Activated B cell treated with CpG ODN at 0.5 μM for 24 hours (primary cell): Measurements from ENCODE around the gene PHEX. TPM values are rescaled to one million over a fixed set of nuclear protein-coding genes. Genes with fewer than 3 reads are reported as not detected.

Experiments
- ATAC-seq: fragments of 200-7000 bp; cut with Tn5 transposase; one replicate; pipeline ENCODE4 v1.10.0; 2021; ENCODE audit warnings: low read depth, mild to moderate bottlenecking, moderate library complexity
- CTCF ChIA-PET: fragments of 350-600 bp; sonication (Branson Sonifier 250); formaldehyde crosslinking; loops from one replicate; lab custom pipeline; 2021; ENCODE audit warnings: antibody characterized with exemption; lab: Charles Lee
- POLR2A ChIA-PET: fragments of 350-600 bp; sonication (Branson Sonifier 250); formaldehyde crosslinking; loops from one replicate; lab custom pipeline; 2021; ENCODE audit warnings: antibody characterized with exemption; lab: Charles Lee
- DNase-seq: peaks from one replicate; pipeline ENCODE4 v3.0.0; 2022
- H3K27ac Mint-ChIP-seq: one replicate; pipeline ENCODE4 v1.8.0; 2020; ENCODE audit warnings: mixed read lengths
- H3K27me3 Mint-ChIP-seq: one replicate; pipeline ENCODE4 v1.8.0; 2021; ENCODE audit warnings: mixed read lengths
- H3K36me3 Mint-ChIP-seq: one replicate; pipeline ENCODE4 v1.8.0; 2021; ENCODE audit warnings: low read depth, mixed read lengths
- H3K4me1 Mint-ChIP-seq: one replicate; pipeline ENCODE4 v1.8.0; 2021; ENCODE audit warnings: mixed read lengths
- H3K4me3 Mint-ChIP-seq: one replicate; pipeline ENCODE4 v1.8.0; 2020; ENCODE audit warnings: mild to moderate bottlenecking, mixed read lengths
- H3K9me3 Mint-ChIP-seq: one replicate; pipeline ENCODE4 v1.8.0; 2020; ENCODE audit warnings: mixed read lengths
- CTCF ChIP-seq: fragments of 200-600 bp; IDR thresholded peaks from one replicate; pipeline ENCODE4 v1.8.0; 2022; ENCODE audit warnings: antibody characterized with exemption, mild to moderate bottlenecking
- intact Hi-C: fragments of 100-400 bp; cut with micrococcal nuclease; formaldehyde crosslinking; loops from one replicate; pipeline ENCODE4 v1.15.1; 2024
- total RNA-seq: library from RNA; stranded (reverse); gene quantifications from 2 replicates; pipeline ENCODE4 v1.2.3, GENCODE V29; 2022

The PHEX gene
- total RNA-seq, 1 donor from 2014 or later, result 0.27 TPM

DNA sequence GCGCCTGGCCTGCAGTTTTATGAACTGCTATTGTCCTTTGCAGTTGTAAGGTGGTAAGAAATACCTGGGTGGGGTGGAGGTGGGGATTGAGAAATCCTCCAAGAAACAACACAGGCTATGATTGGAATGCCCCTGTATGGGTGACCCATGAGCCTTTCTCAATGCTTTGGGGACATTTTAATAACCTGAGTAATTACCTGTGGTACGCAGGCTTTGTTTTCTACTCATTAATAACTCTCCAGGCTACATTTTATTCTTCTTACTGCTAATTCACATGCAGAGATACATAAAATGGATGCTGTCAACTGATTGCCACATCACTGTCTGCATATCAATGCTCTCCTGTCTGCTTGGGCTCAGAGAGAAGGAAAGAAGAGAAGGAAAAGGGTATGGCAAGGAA, 41.8 kb downstream of the PHEX start:
- H3K27me3 Mint-ChIP-seq, result no peaks in the 10 kb centered on the region
- intact Hi-C loops, result no loop called here
- DNase-seq (no peak), ATAC-seq (no peak)
- ChIA-PET POLR2A (no interaction called here), CTCF (no interaction called here)
- TF ChIP-seq CTCF, result no peak
- H3K4me1 Mint-ChIP-seq, result peaks cover 11% of the 10 kb centered on the region
- no peak overlapping the region for H3K27ac Mint-ChIP-seq
- no peaks in the 10 kb centered on the region for H3K36me3 Mint-ChIP-seq
- no peaks in the 10 kb centered on the region for H3K9me3 Mint-ChIP-seq
- no peak overlapping the region for H3K4me3 Mint-ChIP-seq

DNA sequence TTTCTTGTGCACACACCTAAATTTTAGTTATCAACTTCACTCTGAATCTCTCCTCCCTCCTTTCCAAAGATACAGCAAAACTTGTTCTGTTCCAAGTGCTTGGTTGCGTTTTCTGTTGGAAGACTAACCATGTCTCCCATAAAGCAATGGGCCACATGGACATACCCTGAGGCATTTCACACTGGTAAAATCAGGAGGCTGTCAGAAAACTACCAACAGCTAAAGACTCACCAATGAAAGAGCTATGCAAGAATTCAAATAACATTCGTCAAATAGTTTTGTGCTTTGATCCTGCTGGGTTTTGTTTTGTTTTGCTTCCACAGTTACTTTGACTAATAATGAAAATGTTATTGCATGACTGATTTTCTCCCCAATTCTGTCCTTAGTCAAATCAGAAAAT, 46.0 kb downstream of the PHEX start:
- no peaks in the 10 kb centered on the region for H3K27me3 Mint-ChIP-seq
- no peaks in the 10 kb centered on the region for H3K36me3 Mint-ChIP-seq
- peaks cover 2% of the 10 kb centered on the region for H3K4me1 Mint-ChIP-seq
- DNase-seq (no peak), ATAC-seq (no peak)
- no peak for TF ChIP-seq CTCF
- POLR2A ChIA-PET, result no interaction called here
- no peak overlapping the region for H3K4me3 Mint-ChIP-seq
- intact Hi-C loops, result no loop called here
- no peak overlapping the region for H3K27ac Mint-ChIP-seq
- H3K9me3 Mint-ChIP-seq, result no peaks in the 10 kb centered on the region
- CTCF ChIA-PET, result no interaction called here

- POLR2A ChIA-PET, result no interaction called here
- no peak overlapping the region for H3K4me3 Mint-ChIP-seq
- no peaks in the 10 kb centered on the region for H3K9me3 Mint-ChIP-seq
- peaks cover 2% of the 10 kb centered on the region for H3K4me1 Mint-ChIP-seq
- intact Hi-C loops, result loop anchor here (1.0 to 2.0 kb wide), 2 partner anchors 96 to 667 kb away; no protein-coding TSS in a partner anchor
- H3K27me3 Mint-ChIP-seq, result no peaks in the 10 kb centered on the region
- DNase-seq (no peak), ATAC-seq (peak; percentile 57)
- CTCF ChIA-PET, result interaction anchor here (1.5 to 3.8 kb wide), 2 partner anchors 92 to 97 kb away, joined by 5 to 14 read pairs; no protein-coding TSS in a partner anchor
- TF ChIP-seq CTCF, result no peak
- H3K27ac Mint-ChIP-seq, result no peak overlapping the region
- no peaks in the 10 kb centered on the region for H3K36me3 Mint-ChIP-seq
Observed at GRCh38 chrX:22081475-22082092, 49.5 kb downstream of the PHEX start.

DNA sequence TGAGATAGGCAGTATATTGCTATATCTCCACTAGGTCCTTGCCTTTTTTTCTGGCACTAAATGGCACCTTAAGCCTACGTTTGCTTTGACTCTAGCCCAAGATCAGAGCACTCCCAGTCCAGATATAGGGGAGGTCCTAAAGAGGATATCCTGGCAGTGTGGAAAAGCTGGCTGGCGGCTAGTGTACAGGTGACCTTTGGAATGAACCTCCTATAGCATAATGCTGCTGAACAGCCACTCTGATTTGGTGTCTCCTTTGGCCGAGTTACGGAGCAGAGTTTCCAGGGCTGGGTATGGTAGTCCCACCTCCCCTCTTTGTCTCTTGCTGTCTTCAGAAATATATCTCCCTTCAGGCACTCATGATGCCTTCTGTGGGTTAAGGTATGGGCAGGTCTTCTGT, 53.9 kb downstream of the PHEX start:
- intact Hi-C loops, result no loop called here
- no peak for ATAC-seq
- H3K4me3 Mint-ChIP-seq, result no peak overlapping the region
- no peaks in the 10 kb centered on the region for H3K27me3 Mint-ChIP-seq
- H3K4me1 Mint-ChIP-seq, result no peaks in the 10 kb centered on the region
- no peaks in the 10 kb centered on the region for H3K9me3 Mint-ChIP-seq
- no peak for TF ChIP-seq CTCF
- no peaks in the 10 kb centered on the region for H3K36me3 Mint-ChIP-seq
- ChIA-PET CTCF (no interaction called here), POLR2A (no interaction called here)
- no peak for DNase-seq
- H3K27ac Mint-ChIP-seq, result no peak overlapping the region

DNA sequence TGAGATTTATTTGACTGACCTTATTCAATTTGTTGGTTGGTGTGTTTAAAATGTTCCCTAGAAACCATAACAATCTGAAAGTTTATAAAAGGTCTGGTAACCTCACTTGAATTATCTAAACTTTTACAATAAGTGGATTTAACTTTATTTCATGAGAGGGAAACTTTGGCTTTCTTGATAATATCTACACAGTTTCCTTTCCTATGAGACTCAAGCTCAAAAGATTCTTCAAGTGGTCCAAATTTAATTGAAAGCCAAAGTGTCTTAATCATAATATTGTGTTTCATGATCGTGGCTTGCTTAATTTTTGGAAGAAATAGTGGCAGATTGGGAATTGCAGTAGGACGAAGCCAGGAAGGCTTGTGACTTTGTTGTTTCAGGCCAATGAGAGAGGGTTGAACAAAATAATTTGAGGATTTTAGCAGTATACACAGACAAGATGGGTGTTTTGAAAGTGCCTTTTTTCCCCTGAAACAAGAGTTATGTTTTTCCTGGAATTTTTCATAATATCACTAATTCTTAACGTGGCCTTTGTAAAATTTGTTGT, 55.0 kb downstream of the PHEX start:
- intact Hi-C loops, result no loop called here
- H3K9me3 Mint-ChIP-seq, result no peaks in the 10 kb centered on the region
- H3K4me3 Mint-ChIP-seq, result no peak overlapping the region
- H3K27ac Mint-ChIP-seq, result no peak overlapping the region
- no peaks in the 10 kb centered on the region for H3K27me3 Mint-ChIP-seq
- TF ChIP-seq CTCF, result no peak
- DNase-seq (no peak), ATAC-seq (no peak)
- H3K4me1 Mint-ChIP-seq, result no peaks in the 10 kb centered on the region
- ChIA-PET CTCF (no interaction called here), POLR2A (no interaction called here)
- no peaks in the 10 kb centered on the region for H3K36me3 Mint-ChIP-seq
